ENCODE data around the gene SKOR2. TPM values are rescaled to one million over a fixed set of nuclear protein-coding genes. Genes with fewer than 3 reads are reported as not detected.
"Not testable (repeated sequence)": the region's sequence is repeated elsewhere in the genome, so short reads cannot be mapped to it uniquely, and the experiment has no call there.

SKOR2 gene
- polyA plus RNA-seq, 1 experiment: not detected

GRCh38 chr18:47168509-47168908 lies 83.0 kb downstream of the SKOR2 start:
- Histone ChIP-seq H3K4me3 (ENCODE audit: low read depth, low read length) (no peak overlapping the region), H3K36me3 (ENCODE audit: control insufficient read depth, insufficient read depth, low read length) (no peaks in the 10 kb centered on the region), H3K27me3 (ENCODE audit: control insufficient read depth, insufficient read depth, low read length) (no peaks in the 10 kb centered on the region)
- POLR2A ChIA-PET: no interaction called here
- no peak for TF ChIP-seq CTCF (IDR thresholded peaks at IDR 0.05; ENCODE audit: insufficient read depth, low read depth, low read length)
- CTCF ChIA-PET: interaction anchor here (1.2 to 1.7 kb wide), 3 partner anchors 11 to 588 kb away, joined by 3 to 4 read pairs (median 4); partner anchors contain the start of gene HDHD2
- DNase-seq (ENCODE audit: low read depth): no peak

DNA sequence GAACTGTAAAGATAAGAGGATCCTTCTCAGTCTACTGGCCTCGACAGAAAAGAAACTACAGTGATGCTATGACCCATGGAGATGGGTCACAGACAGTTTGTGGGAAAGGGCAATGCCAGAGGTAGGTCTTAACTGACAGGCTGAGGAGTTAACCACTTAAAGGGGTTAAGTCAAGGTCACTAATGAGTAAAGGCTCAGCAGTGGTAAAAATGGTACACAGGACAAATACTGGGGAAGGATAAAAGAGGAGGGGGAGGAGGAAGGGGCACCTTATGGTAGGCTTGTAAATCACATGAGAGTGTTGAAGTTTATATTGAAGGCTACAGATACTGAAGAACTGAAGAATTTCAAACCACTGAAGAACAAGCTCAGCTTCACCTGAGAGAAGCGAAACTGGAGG lies 85.2 kb downstream of the SKOR2 start:
- ChIA-PET POLR2A (no interaction called here), CTCF (no interaction called here)
- no peaks in the 10 kb centered on the region for H3K36me3 ChIP-seq (ENCODE audit: control insufficient read depth, insufficient read depth, low read length)
- H3K4me3 ChIP-seq (ENCODE audit: low read depth, low read length): no peak overlapping the region
- no peaks in the 10 kb centered on the region for H3K27me3 ChIP-seq (ENCODE audit: control insufficient read depth, insufficient read depth, low read length)
- no peak for TF ChIP-seq CTCF (IDR thresholded peaks at IDR 0.05; ENCODE audit: insufficient read depth, low read depth, low read length)
- DNase-seq (ENCODE audit: low read depth): no peak

DNA sequence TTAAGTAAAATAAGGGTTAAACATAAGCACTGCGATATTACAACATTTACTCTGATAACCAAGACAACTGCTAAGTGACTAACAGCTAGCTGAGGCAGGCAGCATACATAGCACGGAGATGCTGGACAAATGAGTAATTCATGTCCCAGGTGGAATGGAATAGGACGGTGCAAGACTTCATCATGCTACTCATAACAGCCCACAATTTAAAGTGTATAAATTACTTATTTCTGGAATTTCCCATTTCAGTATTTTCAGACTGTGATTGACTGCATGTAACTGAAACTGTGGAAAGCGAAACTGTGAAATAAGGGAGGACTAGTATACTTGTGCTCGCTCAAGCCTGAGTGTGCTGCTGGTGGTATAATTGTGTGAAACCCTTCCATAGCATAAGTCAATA lies 88.2 kb downstream of the SKOR2 start:
- CTCF ChIA-PET: no interaction called here
- Histone ChIP-seq H3K27me3 (ENCODE audit: control insufficient read depth, insufficient read depth, low read length) (no peaks in the 10 kb centered on the region), H3K36me3 (ENCODE audit: control insufficient read depth, insufficient read depth, low read length) (no peaks in the 10 kb centered on the region), H3K4me3 (ENCODE audit: low read depth, low read length) (no peak overlapping the region)
- no peak for TF ChIP-seq CTCF (IDR thresholded peaks at IDR 0.05; ENCODE audit: insufficient read depth, low read depth, low read length)
- POLR2A ChIA-PET: no interaction called here
- no peak for DNase-seq (ENCODE audit: low read depth)

DNA sequence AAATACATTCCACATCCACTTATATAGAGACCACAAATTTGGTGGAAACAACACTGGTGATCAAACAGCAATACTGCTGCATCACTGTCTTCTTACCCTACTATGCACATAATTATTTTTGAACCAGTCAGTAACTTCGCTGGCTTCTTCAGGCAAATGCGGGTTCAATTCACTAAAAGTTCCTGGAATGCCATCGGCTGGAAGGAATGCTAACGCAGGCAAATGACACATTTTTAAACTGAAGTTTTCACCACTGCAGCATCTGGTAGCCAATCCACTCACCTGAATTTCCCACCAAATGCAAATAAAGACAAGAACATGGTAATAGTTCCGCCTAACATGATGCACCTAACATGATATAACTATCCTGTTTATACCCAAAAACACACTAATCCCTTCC lies 91.2 kb downstream of the SKOR2 start:
- no peak for DNase-seq (ENCODE audit: low read depth)
- ChIA-PET CTCF (no interaction called here), POLR2A (no interaction called here)
- no peaks in the 10 kb centered on the region for H3K36me3 ChIP-seq (ENCODE audit: control insufficient read depth, insufficient read depth, low read length)
- H3K27me3 ChIP-seq (ENCODE audit: control insufficient read depth, insufficient read depth, low read length): no peaks in the 10 kb centered on the region
- no peak for TF ChIP-seq CTCF (IDR thresholded peaks at IDR 0.05; ENCODE audit: insufficient read depth, low read depth, low read length)
- H3K4me3 ChIP-seq (ENCODE audit: low read depth, low read length): no peak overlapping the region

- H3K36me3 ChIP-seq (ENCODE audit: control insufficient read depth, insufficient read depth, low read length); DNase-seq (ENCODE audit: low read depth); CTCF ChIA-PET; POLR2A ChIA-PET; H3K4me3 ChIP-seq (ENCODE audit: low read depth, low read length); H3K27me3 ChIP-seq (ENCODE audit: control insufficient read depth, insufficient read depth, low read length): not testable (repeated sequence)
Measured at GRCh38 chr18:47158404-47158803, 93.1 kb downstream of the SKOR2 start.

Small RNA genes lying within 50 kb of the gene (small RNA-seq; reads per million reads assigned to genes)
- not detected for gene RNU6-1131P (ENCODE audit: insufficient read length, low read depth, low replicate concordance)

Other genes starting within 250 kb of the SKOR2 start
- gene ELOA2, start 216.0 kb downstream of the SKOR2 start, polyA plus RNA-seq (2011; rRNA removed): not detected in 2 replicates
- gene HDHD2, start 101.2 kb downstream of the SKOR2 start, polyA plus RNA-seq (2011; rRNA removed): 10.4 and 14.8 TPM in 2 replicates
- 11.1 and 31.7 TPM in 2 replicates for gene IER3IP1, start 75.3 kb downstream of the SKOR2 start, polyA plus RNA-seq (2011; rRNA removed)